ENCODE data around the gene RBM11.
A peak's percentile ranks its signal among the peaks of the same experiment; 100 is the strongest.

DNA sequence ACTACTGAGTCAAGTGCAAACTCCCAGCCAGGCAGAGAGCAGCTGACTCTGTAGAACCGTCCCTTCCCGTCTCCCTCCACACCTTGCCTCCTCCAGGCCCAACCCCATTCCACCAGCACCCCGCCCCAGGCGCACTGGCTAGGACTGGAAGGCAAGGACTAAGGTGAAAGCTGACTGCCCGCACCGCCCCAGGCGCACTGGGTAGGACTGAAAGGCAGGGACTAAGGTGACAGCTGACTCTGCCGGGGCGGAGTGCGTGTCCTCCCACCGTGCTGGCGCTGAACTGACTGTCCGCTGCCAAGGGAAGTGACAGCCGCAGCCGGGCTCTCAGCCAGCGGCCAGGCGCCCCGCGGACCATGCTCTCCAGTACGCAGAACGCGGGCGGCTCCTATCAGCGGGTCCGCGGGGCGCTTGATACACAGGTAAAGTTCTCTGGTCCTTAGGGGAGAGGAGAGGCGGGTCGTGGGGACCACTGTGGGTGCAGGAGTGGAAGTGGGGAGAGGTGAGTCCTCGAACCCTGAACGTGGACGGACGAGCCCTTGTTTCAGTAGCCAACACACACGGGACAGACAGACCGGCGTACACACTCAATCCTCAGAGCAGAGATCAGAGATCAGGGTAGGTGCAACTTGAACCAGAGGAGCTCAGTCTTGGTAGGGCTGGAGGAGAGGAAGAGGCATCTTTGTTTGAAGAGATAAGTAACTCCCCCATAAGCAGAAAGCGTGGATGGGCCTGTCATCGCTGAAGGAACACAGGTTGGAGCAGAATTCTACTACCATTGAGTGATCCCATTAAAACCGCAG, 58.0 kb downstream of the RBM11 start:
- no peak for TF ChIP-seq CTCF (IDR thresholded peaks at IDR 0.05)
- TF ChIP-seq POLR2A (IDR thresholded peaks at IDR 0.05): peak in 1 of 2 donors; percentile 39

Measured in thyroid gland (tissue), 4 donors.